ENCODE results near the gene TMEM14B. TPM values are rescaled to one million over a fixed set of nuclear protein-coding genes. Genes with fewer than 3 reads are reported as not detected.

TMEM14B gene
- total and polyA plus RNA-seq, 9 of the 15 experiments (the other 6 are each of a cell fraction or from before 2014, with no cell fraction given): 174 to 862 (median 263) TPM

DNA sequence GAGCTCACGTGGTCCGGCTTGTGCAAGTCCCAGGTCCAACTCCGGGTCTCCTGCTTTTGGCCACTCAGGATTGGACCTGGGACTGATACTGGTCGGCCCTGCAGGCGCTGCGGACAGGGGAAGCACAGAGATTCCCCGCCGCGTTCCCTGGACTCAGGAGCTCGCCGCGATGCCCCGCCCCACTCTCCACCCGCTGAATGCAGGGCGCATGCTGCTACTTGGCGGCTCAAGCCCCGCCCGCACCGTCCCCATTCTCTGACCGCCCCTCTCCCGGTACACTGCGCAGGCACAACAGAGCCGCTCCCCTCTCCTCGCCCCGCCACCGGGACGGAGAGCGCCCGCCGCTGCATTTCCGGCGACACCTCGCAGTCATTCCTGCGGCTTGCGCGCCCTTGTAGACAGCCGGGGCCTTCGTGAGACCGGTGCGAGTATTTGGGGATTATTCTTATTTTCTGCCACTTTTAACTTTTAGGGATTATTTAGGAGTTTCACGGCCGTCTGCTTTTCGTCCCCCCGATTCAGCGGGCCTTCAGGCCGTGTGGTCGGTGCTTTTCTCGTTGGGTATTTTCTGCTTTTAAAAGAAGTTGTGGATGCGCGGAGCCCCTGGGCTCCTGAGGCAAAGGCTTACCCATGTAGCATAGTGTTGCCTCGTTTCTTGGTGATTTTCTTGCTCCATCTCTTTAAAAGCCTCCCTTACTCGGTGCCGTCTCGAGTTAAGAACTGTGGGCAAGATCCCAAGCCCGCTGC lies 24.6 kb upstream of the TMEM14B start, which contains the start of gene TMEM14C (continued):
- TF ChIP-seq, protein P1, sequence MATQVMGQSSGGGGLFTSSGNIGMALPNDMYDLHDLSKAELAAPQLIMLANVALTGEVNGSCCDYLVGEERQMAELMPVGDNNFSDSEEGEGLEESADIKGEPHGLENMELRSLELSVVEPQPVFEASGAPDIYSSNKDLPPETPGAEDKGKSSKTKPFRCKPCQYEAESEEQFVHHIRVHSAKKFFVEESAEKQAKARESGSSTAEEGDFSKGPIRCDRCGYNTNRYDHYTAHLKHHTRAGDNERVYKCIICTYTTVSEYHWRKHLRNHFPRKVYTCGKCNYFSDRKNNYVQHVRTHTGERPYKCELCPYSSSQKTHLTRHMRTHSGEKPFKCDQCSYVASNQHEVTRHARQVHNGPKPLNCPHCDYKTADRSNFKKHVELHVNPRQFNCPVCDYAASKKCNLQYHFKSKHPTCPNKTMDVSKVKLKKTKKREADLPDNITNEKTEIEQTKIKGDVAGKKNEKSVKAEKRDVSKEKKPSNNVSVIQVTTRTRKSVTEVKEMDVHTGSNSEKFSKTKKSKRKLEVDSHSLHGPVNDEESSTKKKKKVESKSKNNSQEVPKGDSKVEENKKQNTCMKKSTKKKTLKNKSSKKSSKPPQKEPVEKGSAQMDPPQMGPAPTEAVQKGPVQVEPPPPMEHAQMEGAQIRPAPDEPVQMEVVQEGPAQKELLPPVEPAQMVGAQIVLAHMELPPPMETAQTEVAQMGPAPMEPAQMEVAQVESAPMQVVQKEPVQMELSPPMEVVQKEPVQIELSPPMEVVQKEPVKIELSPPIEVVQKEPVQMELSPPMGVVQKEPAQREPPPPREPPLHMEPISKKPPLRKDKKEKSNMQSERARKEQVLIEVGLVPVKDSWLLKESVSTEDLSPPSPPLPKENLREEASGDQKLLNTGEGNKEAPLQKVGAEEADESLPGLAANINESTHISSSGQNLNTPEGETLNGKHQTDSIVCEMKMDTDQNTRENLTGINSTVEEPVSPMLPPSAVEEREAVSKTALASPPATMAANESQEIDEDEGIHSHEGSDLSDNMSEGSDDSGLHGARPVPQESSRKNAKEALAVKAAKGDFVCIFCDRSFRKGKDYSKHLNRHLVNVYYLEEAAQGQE (IDR thresholded peaks at IDR 0.05; ENCODE audit: borderline replicate concordance): peak; percentile 66
- TF ChIP-seq, protein P1 (CRISPR knock-in tag; IDR thresholded peaks at IDR 0.05; ENCODE audit: low read depth): no peak; the same call in 1 of the 2 replicates
- peak in 1 of 2 experiments; percentile 67; a peak in 1 of 4 replicates for TF ChIP-seq TBL1XR1 (IDR thresholded peaks at IDR 0.05; ENCODE audit: low read length in 2 of 2)
- no peak for TF ChIP-seq KAT2B (IDR thresholded peaks at IDR 0.05; ENCODE audit: low read depth, low read length)
- TF ChIP-seq RAD21 (CRISPR knock-in tag; conservative IDR thresholded peaks at IDR 0.05 in 1 of 2, IDR thresholded peaks at IDR 0.05 in 1 of 2): peak in 1 of 2 experiments; percentile 14; a peak in 1 of 4 replicates
- TF ChIP-seq, protein P2, sequence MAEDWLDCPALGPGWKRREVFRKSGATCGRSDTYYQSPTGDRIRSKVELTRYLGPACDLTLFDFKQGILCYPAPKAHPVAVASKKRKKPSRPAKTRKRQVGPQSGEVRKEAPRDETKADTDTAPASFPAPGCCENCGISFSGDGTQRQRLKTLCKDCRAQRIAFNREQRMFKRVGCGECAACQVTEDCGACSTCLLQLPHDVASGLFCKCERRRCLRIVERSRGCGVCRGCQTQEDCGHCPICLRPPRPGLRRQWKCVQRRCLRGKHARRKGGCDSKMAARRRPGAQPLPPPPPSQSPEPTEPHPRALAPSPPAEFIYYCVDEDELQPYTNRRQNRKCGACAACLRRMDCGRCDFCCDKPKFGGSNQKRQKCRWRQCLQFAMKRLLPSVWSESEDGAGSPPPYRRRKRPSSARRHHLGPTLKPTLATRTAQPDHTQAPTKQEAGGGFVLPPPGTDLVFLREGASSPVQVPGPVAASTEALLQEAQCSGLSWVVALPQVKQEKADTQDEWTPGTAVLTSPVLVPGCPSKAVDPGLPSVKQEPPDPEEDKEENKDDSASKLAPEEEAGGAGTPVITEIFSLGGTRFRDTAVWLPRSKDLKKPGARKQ (CRISPR knock-in tag; IDR thresholded peaks at IDR 0.05): no peak
- peak; percentile 78; the same call in 1 of the 2 replicates for TF ChIP-seq MTA3 (IDR thresholded peaks at IDR 0.05; ENCODE audit: borderline replicate concordance)
- TF ChIP-seq ADNP (tag; IDR thresholded peaks at IDR 0.05): no peak
- peak; percentile 86 for TF ChIP-seq L3MBTL2 (IDR thresholded peaks at IDR 0.05)
- TF ChIP-seq, protein P3, sequence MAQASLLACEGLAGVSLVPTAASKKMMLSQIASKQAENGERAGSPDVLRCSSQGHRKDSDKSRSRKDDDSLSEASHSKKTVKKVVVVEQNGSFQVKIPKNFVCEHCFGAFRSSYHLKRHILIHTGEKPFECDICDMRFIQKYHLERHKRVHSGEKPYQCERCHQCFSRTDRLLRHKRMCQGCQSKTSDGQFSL (CRISPR knock-in tag; IDR thresholded peaks at IDR 0.05): no peak
- TF ChIP-seq, protein P3 (tag; IDR thresholded peaks at IDR 0.05): no peak
- TF ChIP-seq, protein P4, sequence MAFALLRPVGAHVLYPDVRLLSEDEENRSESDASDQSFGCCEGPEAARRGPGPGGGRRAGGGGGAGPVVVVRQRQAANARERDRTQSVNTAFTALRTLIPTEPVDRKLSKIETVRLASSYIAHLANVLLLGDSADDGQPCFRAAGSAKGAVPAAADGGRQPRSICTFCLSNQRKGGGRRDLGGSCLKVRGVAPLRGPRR (CRISPR knock-in tag; IDR thresholded peaks at IDR 0.05): no peak
- TF ChIP-seq PHB (CRISPR knock-in tag; IDR thresholded peaks at IDR 0.05): no peak
- peak; percentile 34 for TF ChIP-seq SOX6 (IDR thresholded peaks at IDR 0.05)
- TF ChIP-seq ZNF444 (CRISPR knock-in tag; IDR thresholded peaks at IDR 0.05): no peak
- peak; percentile 95 for TF ChIP-seq TAF1 (IDR thresholded peaks at IDR 0.05; ENCODE audit: control insufficient read depth, extremely low read depth, insufficient read depth, low read length, severe bottlenecking)
- TF ChIP-seq FOXJ3 (CRISPR knock-in tag; IDR thresholded peaks at IDR 0.05): no peak
